NB4 (cell line): ENCODE results near the gene CTTNBP2.

Source experiments
- DNase-seq: peaks from one replicate; pipeline ENCODE4 v3.0.0; 2010; ENCODE audit warnings: low read depth
- H3K4me3 ChIP-seq: one replicate; pipeline ENCODE4 v1.5.1; 2011; ENCODE audit warnings: mild to moderate bottlenecking, low read depth, low read length, moderate library complexity
- MAX ChIP-seq: IDR thresholded peaks from 2 replicates; pipeline ENCODE4 v1.6.1; 2011; ENCODE audit warnings: low read depth, low read length
- MYC ChIP-seq: IDR thresholded peaks from 2 replicates; pipeline ENCODE4 v1.6.1; 2011; ENCODE audit warnings: low read depth, low read length
- POLR2A ChIP-seq: IDR thresholded peaks from 2 replicates; pipeline ENCODE4 v1.6.1; 2011; ENCODE audit warnings: mild to moderate bottlenecking; ENCODE audit not compliant: insufficient read length; ENCODE audit errors: extremely low read depth
- TF ChIP-seq, protein P1 (sequence below): IDR thresholded peaks from one replicate; pipeline ENCODE4 v1.5.1; 2012; ENCODE audit warnings: low read depth, low read length

Gene CTTNBP2, protein sequence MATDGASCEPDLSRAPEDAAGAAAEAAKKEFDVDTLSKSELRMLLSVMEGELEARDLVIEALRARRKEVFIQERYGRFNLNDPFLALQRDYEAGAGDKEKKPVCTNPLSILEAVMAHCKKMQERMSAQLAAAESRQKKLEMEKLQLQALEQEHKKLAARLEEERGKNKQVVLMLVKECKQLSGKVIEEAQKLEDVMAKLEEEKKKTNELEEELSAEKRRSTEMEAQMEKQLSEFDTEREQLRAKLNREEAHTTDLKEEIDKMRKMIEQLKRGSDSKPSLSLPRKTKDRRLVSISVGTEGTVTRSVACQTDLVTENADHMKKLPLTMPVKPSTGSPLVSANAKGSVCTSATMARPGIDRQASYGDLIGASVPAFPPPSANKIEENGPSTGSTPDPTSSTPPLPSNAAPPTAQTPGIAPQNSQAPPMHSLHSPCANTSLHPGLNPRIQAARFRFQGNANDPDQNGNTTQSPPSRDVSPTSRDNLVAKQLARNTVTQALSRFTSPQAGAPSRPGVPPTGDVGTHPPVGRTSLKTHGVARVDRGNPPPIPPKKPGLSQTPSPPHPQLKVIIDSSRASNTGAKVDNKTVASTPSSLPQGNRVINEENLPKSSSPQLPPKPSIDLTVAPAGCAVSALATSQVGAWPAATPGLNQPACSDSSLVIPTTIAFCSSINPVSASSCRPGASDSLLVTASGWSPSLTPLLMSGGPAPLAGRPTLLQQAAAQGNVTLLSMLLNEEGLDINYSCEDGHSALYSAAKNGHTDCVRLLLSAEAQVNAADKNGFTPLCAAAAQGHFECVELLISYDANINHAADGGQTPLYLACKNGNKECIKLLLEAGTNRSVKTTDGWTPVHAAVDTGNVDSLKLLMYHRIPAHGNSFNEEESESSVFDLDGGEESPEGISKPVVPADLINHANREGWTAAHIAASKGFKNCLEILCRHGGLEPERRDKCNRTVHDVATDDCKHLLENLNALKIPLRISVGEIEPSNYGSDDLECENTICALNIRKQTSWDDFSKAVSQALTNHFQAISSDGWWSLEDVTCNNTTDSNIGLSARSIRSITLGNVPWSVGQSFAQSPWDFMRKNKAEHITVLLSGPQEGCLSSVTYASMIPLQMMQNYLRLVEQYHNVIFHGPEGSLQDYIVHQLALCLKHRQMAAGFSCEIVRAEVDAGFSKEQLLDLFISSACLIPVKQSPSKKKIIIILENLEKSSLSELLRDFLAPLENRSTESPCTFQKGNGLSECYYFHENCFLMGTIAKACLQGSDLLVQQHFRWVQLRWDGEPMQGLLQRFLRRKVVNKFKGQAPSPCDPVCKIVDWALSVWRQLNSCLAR (N-terminal part only)

DNA sequence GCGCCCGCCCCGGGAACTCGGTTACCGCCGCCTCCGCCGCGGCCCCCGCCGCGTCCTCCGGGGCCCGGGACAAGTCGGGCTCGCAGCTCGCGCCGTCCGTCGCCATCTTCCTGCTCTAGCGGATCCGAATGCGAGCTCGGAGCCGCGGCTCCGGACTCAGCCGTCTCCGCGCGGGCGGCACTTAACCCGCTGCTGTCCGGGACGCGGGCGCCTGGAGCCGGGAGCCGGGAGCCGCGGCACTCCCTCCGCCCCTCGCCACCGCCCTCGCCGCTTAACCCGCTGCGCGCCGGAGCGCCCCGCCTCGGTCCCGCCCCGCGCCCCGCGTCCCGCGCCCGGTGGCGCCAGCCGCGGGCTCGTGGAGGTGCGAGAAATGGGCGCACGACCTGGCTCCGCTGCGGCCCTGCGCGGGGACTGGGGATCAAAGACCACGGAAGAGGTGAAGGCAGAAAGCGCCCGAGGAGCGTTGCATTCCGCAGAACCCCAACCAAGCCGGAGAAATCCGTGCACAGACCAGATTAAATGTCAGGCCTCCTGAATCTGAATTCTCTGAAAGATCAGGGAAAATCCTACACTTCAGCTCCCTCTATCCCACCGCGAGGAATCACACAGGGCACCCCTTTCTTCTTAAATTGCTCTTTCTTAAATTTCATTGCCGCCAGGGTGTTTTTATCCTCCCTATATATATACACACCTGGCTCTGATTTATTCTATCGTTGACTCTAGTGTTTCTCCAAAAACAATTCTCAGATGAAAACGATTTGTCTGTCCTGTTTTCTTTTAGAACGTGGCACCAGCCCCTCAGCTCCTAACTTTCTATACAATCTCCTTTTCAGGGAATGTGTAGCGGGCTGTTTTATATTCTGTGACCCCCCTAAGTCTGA is at the start of gene CTTNBP2:
TSS of gene CTTNBP2 (minus strand) at position 132 of the 881 bp plus-strand sequence. CDS start at position 106, 26 bp downstream.
- TF ChIP-seq, protein P1, sequence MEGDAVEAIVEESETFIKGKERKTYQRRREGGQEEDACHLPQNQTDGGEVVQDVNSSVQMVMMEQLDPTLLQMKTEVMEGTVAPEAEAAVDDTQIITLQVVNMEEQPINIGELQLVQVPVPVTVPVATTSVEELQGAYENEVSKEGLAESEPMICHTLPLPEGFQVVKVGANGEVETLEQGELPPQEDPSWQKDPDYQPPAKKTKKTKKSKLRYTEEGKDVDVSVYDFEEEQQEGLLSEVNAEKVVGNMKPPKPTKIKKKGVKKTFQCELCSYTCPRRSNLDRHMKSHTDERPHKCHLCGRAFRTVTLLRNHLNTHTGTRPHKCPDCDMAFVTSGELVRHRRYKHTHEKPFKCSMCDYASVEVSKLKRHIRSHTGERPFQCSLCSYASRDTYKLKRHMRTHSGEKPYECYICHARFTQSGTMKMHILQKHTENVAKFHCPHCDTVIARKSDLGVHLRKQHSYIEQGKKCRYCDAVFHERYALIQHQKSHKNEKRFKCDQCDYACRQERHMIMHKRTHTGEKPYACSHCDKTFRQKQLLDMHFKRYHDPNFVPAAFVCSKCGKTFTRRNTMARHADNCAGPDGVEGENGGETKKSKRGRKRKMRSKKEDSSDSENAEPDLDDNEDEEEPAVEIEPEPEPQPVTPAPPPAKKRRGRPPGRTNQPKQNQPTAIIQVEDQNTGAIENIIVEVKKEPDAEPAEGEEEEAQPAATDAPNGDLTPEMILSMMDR, result no peak
- no peak for TF ChIP-seq MAX
- TF ChIP-seq MYC, result no peak
- TF ChIP-seq POLR2A, result no peak
- DNase-seq, result no peak
- H3K4me3 ChIP-seq, result no peak within 1 kb of the TSS

- H3K4me3 ChIP-seq, result no peak overlapping the region
- TF ChIP-seq MAX (no peak), MYC (no peak)
- TF ChIP-seq, protein P1, result no peak
- DNase-seq, result no peak
Measured at GRCh38 chr7:117916309-117916708, 43.1 kb upstream of the CTTNBP2 start.

GRCh38 chr7:117912421-117912820 is 39.2 kb upstream of the CTTNBP2 start:
- no peak for DNase-seq
- TF ChIP-seq POLR2A (no peak), MYC (no peak), MAX (no peak)
- TF ChIP-seq, protein P1, result no peak
- no peak overlapping the region for H3K4me3 ChIP-seq

GRCh38 chr7:117908031-117908795 is 35.0 kb upstream of the CTTNBP2 start:
- no peak for DNase-seq
- no peak overlapping the region for H3K4me3 ChIP-seq
- no peak for TF ChIP-seq POLR2A
- TF ChIP-seq MYC, result no peak
- no peak for TF ChIP-seq MAX
- TF ChIP-seq, protein P1, result no peak
